ENCODE measurements around the gene PRRT3.

DNA sequence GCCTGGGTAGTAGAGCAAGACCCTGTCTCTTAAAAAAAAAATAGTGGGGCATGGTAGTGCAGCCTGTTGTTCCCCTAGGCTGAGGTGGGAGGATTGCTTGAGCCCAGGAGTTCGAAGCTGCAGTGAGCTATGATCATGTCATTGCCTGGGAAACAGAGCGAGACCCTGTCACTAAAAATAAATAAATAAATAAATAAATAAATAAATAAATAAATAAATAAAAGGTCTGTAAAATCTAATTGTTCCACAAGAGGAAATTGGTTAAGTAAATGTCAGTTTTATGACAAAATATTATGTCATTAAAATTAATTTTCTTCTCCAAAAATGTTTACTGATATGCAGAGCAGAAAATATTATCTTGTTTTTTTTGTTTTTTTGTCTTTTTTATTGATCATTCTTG, 13.2 kb downstream of the PRRT3 start:
- TF ChIP-seq, protein P1, sequence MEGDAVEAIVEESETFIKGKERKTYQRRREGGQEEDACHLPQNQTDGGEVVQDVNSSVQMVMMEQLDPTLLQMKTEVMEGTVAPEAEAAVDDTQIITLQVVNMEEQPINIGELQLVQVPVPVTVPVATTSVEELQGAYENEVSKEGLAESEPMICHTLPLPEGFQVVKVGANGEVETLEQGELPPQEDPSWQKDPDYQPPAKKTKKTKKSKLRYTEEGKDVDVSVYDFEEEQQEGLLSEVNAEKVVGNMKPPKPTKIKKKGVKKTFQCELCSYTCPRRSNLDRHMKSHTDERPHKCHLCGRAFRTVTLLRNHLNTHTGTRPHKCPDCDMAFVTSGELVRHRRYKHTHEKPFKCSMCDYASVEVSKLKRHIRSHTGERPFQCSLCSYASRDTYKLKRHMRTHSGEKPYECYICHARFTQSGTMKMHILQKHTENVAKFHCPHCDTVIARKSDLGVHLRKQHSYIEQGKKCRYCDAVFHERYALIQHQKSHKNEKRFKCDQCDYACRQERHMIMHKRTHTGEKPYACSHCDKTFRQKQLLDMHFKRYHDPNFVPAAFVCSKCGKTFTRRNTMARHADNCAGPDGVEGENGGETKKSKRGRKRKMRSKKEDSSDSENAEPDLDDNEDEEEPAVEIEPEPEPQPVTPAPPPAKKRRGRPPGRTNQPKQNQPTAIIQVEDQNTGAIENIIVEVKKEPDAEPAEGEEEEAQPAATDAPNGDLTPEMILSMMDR (conservative IDR thresholded peaks at IDR 0.05; ENCODE audit: low read depth, low read length) = no peak
- TF ChIP-seq EZH2 (IDR thresholded peaks at IDR 0.05; ENCODE audit: low read length, unreplicated experiment) = no peak
- no peak for TF ChIP-seq EZH2phosphoT487 (IDR thresholded peaks at IDR 0.05; ENCODE audit: borderline replicate concordance, low read length)
